ENCODE results near the gene LIN28A. TPM values are rescaled to one million over a fixed set of nuclear protein-coding genes. Genes with fewer than 3 reads are reported as not detected.

Gene LIN28A
- total RNA-seq, 1 donor = not detected

- DNase-seq (ENCODE audit: low read depth) = no peak
- H3K4me3 ChIP-seq (ENCODE audit: low read depth, low read length) = no peak overlapping the region
- no peak for TF ChIP-seq CTCF (IDR thresholded peaks at IDR 0.05; ENCODE audit: insufficient read depth, low read depth, low read length)
Observed at GRCh38 chr1:26476958-26477357, 66.3 kb downstream of the LIN28A start.

GRCh38 chr1:26477446-26478152, 67.0 kb downstream of the LIN28A start:
- no peak overlapping the region for H3K4me3 ChIP-seq (ENCODE audit: low read depth, low read length)
- TF ChIP-seq CTCF (IDR thresholded peaks at IDR 0.05; ENCODE audit: insufficient read depth, low read depth, low read length) = no peak
- DNase-seq (ENCODE audit: low read depth) = no peak

- TF ChIP-seq CTCF (IDR thresholded peaks at IDR 0.05; ENCODE audit: insufficient read depth, low read depth, low read length) = no peak
- H3K4me3 ChIP-seq (ENCODE audit: low read depth, low read length) = no peak overlapping the region
- no peak for DNase-seq (ENCODE audit: low read depth)
Observed at GRCh38 chr1:26478159-26478558, 67.5 kb downstream of the LIN28A start.

GRCh38 chr1:26478988-26479387, 68.4 kb downstream of the LIN28A start:
- DNase-seq (ENCODE audit: low read depth) = no peak
- TF ChIP-seq CTCF (IDR thresholded peaks at IDR 0.05; ENCODE audit: insufficient read depth, low read depth, low read length) = no peak
- H3K4me3 ChIP-seq (ENCODE audit: low read depth, low read length) = no peak overlapping the region

Other genes with a start within 250 kb of the LIN28A start
- not detected in 2 replicates for gene C1orf232, start 241.9 kb upstream of the LIN28A start, total RNA-seq
- gene ZNF593, start 240.9 kb upstream of the LIN28A start, total RNA-seq = 20.3 and 26.4 TPM in 2 replicates
- gene ZNF593OS, start 239.0 kb upstream of the LIN28A start, total RNA-seq = 0.32 TPM in 1 of 2 replicates, not detected in the other
- gene CNKSR1, start 233.3 kb upstream of the LIN28A start, total RNA-seq = 0.32 TPM in 1 of 2 replicates, not detected in the other
- not detected in 2 replicates for gene CATSPER4, start 220.2 kb upstream of the LIN28A start, total RNA-seq
- 9.3 and 13.0 TPM in 2 replicates for gene CEP85, start 176.6 kb upstream of the LIN28A start, total RNA-seq
- gene SH3BGRL3, start 130.7 kb upstream of the LIN28A start, total RNA-seq = 18.1 and 26.4 TPM in 2 replicates
- 2.9 and 5.6 TPM in 2 replicates for gene UBXN11, start 104.2 kb upstream of the LIN28A start, total RNA-seq
- gene CD52, start 92.9 kb upstream of the LIN28A start, total RNA-seq = not detected in 2 replicates
- not detected in 2 replicates for gene CRYBG2, start 56.7 kb upstream of the LIN28A start, total RNA-seq
- not detected in 2 replicates for gene ZNF683, start 38.1 kb upstream of the LIN28A start, total RNA-seq
- gene DHDDS, start 21.5 kb downstream of the LIN28A start, total RNA-seq = 57.7 and 69.1 TPM in 2 replicates
- 223 and 252 TPM in 2 replicates for gene HMGN2, start 61.6 kb downstream of the LIN28A start, total RNA-seq
- 3.2 and 6.9 TPM in 2 replicates for gene RPS6KA1, start 118.9 kb downstream of the LIN28A start, total RNA-seq

Measured in fibroblast of villous mesenchyme (primary cell).